Measurements from ENCODE around the gene PM20D1.

The PM20D1 gene

GRCh38 chr1:205822397-205822796 lies 27.5 kb downstream of the PM20D1 start:
- no peak for TF ChIP-seq YY1 (IDR thresholded peaks at IDR 0.05; ENCODE audit: low read depth)
- no peak for TF ChIP-seq MAX (IDR thresholded peaks at IDR 0.05)
- no peak for TF ChIP-seq TCF12 (IDR thresholded peaks at IDR 0.05; ENCODE audit: low read depth)
- TF ChIP-seq REST (IDR thresholded peaks at IDR 0.05; ENCODE audit: low read depth) = no peak
- TF ChIP-seq RAD21 (IDR thresholded peaks at IDR 0.05; ENCODE audit: low read depth) = no peak
- TF ChIP-seq NFIC (IDR thresholded peaks at IDR 0.05) = no peak
- TF ChIP-seq EP300 (IDR thresholded peaks at IDR 0.05; ENCODE audit: borderline replicate concordance) = no peak
- TF ChIP-seq EGR1 (IDR thresholded peaks at IDR 0.05) = no peak
- TF ChIP-seq, protein P1, sequence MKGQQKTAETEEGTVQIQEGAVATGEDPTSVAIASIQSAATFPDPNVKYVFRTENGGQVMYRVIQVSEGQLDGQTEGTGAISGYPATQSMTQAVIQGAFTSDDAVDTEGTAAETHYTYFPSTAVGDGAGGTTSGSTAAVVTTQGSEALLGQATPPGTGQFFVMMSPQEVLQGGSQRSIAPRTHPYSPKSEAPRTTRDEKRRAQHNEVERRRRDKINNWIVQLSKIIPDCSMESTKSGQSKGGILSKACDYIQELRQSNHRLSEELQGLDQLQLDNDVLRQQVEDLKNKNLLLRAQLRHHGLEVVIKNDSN (IDR thresholded peaks at IDR 0.05) = no peak
- no peak for TF ChIP-seq TEAD4 (IDR thresholded peaks at IDR 0.05)
- TF ChIP-seq CEBPB (IDR thresholded peaks at IDR 0.05) = no peak
- no peak for TF ChIP-seq FOXM1 (IDR thresholded peaks at IDR 0.05; ENCODE audit: borderline replicate concordance, low read depth)

DNA sequence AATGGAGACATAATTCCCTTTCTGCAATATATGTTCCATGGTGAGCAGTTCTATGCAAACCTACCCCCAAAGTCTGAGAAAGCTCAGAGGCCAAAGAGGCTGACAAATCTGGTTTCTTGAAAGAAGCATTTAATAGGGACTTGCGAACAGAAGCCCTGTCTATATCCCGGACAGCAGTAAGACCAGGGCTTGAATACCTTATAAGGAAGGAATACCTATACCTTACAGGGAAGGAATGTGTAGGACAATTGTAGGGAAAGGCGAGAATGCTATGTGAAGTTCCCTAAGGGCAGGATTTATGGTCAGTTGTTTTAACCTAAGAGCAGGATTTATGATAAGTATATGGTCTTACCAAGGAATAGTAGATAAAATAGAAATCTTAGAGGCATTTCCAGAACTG lies 31.9 kb downstream of the PM20D1 start:
- TF ChIP-seq EGR1 (IDR thresholded peaks at IDR 0.05) (no peak), CREB1 (IDR thresholded peaks at IDR 0.05; ENCODE audit: low read depth) (no peak), NFIC (IDR thresholded peaks at IDR 0.05) (no peak), FOXM1 (IDR thresholded peaks at IDR 0.05; ENCODE audit: borderline replicate concordance, low read depth) (no peak), TCF12 (IDR thresholded peaks at IDR 0.05; ENCODE audit: low read depth) (no peak), CEBPB (IDR thresholded peaks at IDR 0.05) (no peak), TAF1 (IDR thresholded peaks at IDR 0.05; ENCODE audit: low read depth) (no peak), TEAD4 (IDR thresholded peaks at IDR 0.05) (no peak), RAD21 (IDR thresholded peaks at IDR 0.05; ENCODE audit: low read depth) (no peak), EP300 (IDR thresholded peaks at IDR 0.05; ENCODE audit: borderline replicate concordance) (no peak), YY1 (IDR thresholded peaks at IDR 0.05; ENCODE audit: low read depth) (no peak), ZBTB7A (IDR thresholded peaks at IDR 0.05; ENCODE audit: low read depth) (no peak), MAX (IDR thresholded peaks at IDR 0.05) (no peak), REST (IDR thresholded peaks at IDR 0.05; ENCODE audit: low read depth) (no peak)
- TF ChIP-seq, protein P1 (IDR thresholded peaks at IDR 0.05) = no peak

- TF ChIP-seq YY1 (IDR thresholded peaks at IDR 0.05; ENCODE audit: low read depth) (no peak), EGR1 (IDR thresholded peaks at IDR 0.05) (no peak), NFIC (IDR thresholded peaks at IDR 0.05) (no peak), CEBPB (IDR thresholded peaks at IDR 0.05) (no peak), TEAD4 (IDR thresholded peaks at IDR 0.05) (no peak), FOXM1 (IDR thresholded peaks at IDR 0.05; ENCODE audit: borderline replicate concordance, low read depth) (no peak), ZBTB7A (IDR thresholded peaks at IDR 0.05; ENCODE audit: low read depth) (no peak), TAF1 (IDR thresholded peaks at IDR 0.05; ENCODE audit: low read depth) (no peak)
- TF ChIP-seq, protein P1 (IDR thresholded peaks at IDR 0.05) = no peak
Measured at GRCh38 chr1:205817364-205817763, 32.6 kb downstream of the PM20D1 start.

- TF ChIP-seq ZBTB7A (IDR thresholded peaks at IDR 0.05; ENCODE audit: low read depth) = no peak; the same call in none of the 2 replicates
- no peak for TF ChIP-seq TAF1 (IDR thresholded peaks at IDR 0.05; ENCODE audit: low read depth)
- TF ChIP-seq TEAD4 (IDR thresholded peaks at IDR 0.05) = no peak
- no peak for TF ChIP-seq EGR1 (IDR thresholded peaks at IDR 0.05)
- TF ChIP-seq MAX (IDR thresholded peaks at IDR 0.05) = no peak
- TF ChIP-seq YY1 (IDR thresholded peaks at IDR 0.05; ENCODE audit: low read depth) = no peak
- TF ChIP-seq, protein P1 (IDR thresholded peaks at IDR 0.05) = no peak
- no peak for TF ChIP-seq TCF12 (IDR thresholded peaks at IDR 0.05; ENCODE audit: low read depth)
- TF ChIP-seq EP300 (IDR thresholded peaks at IDR 0.05; ENCODE audit: borderline replicate concordance) = no peak
- no peak for TF ChIP-seq FOXM1 (IDR thresholded peaks at IDR 0.05; ENCODE audit: borderline replicate concordance, low read depth)
- no peak for TF ChIP-seq RAD21 (IDR thresholded peaks at IDR 0.05; ENCODE audit: low read depth)
- no peak for TF ChIP-seq REST (IDR thresholded peaks at IDR 0.05; ENCODE audit: low read depth)
Measured at GRCh38 chr1:205813755-205814058, 36.2 kb downstream of the PM20D1 start.

Data from Ishikawa (cell line).